IMR-90 (cell line): ENCODE measurements around the gene RBMS3. TPM values are rescaled to one million over a fixed set of nuclear protein-coding genes. Genes with fewer than 3 reads are reported as not detected.

Source experiments
- ATAC-seq: fragments of 200-7000 bp; cut with Tn5 transposase; 2 replicates; pipeline ENCODE4 v1.9.1; 2020; ENCODE audit warnings: low read depth, mild to moderate bottlenecking, moderate library complexity
- BruUV-seq: library from RNA; stranded (reverse); fragments of 400-500 nt; replicated peaks from 2 replicates; lab custom pipeline; 2021; lab: Mats Ljungman, UMichigan
- CTCF ChIA-PET: fragments of 300-600 bp; formaldehyde crosslinking; extraction: SDS; loops from one replicate; lab custom pipeline; 2021; ENCODE audit warnings: antibody characterized with exemption; lab: Yijun Ruan, JAX
- POLR2A ChIA-PET: fragments of 300-600 bp; sonication (Branson Sonifier 250); formaldehyde crosslinking; loops from one replicate; lab custom pipeline; 2022; ENCODE audit warnings: antibody characterized with exemption; ENCODE audit not compliant: unreplicated experiment; lab: Charles Lee
- DNase-seq: peaks from one replicate; pipeline ENCODE4 v3.0.0; 2013
- H2AFZ ChIP-seq: replicated peaks from 2 replicates; pipeline ENCODE3; 2013; ENCODE audit warnings: low read length, mild to moderate bottlenecking; ENCODE audit not compliant: poor library complexity
- H2AK5ac ChIP-seq: 2 replicates; pipeline ENCODE4 v1.6.1; 2013; ENCODE audit warnings: low read depth, low read length, inconsistent platforms
- H2AK9ac ChIP-seq: replicated peaks from 2 replicates; pipeline ENCODE3; 2013; ENCODE audit warnings: mild to moderate bottlenecking, low read depth, low read length, moderate library complexity; ENCODE audit not compliant: poor library complexity
- H2BK120ac ChIP-seq: 2 replicates; pipeline ENCODE4 v1.6.1; 2013; ENCODE audit warnings: low read depth, low read length, inconsistent platforms
- H2BK15ac ChIP-seq: 3 replicates; pipeline ENCODE4 v1.6.1; 2013; ENCODE audit warnings: low read depth, low read length, inconsistent platforms
- H2BK20ac ChIP-seq: 2 replicates; pipeline ENCODE4 v1.6.1; 2013; ENCODE audit warnings: low read depth, mild to moderate bottlenecking, inconsistent platforms, low read length, moderate library complexity
- H2BK5ac ChIP-seq: 2 replicates; pipeline ENCODE4 v1.6.1; 2013; ENCODE audit warnings: mild to moderate bottlenecking, low read depth, low read length, inconsistent platforms; ENCODE audit not compliant: poor library complexity, severe bottlenecking
- H3K14ac ChIP-seq: replicated peaks from 2 replicates; pipeline ENCODE4 v1.6.1; 2013; ENCODE audit warnings: low read depth, low read length, inconsistent platforms
- H3K18ac ChIP-seq: 2 replicates; pipeline ENCODE4 v1.6.1; 2013; ENCODE audit warnings: low read depth, low read length, control low read depth
- H3K23ac ChIP-seq: 2 replicates; pipeline ENCODE4 v1.6.1; 2013; ENCODE audit warnings: low read depth, low read length, inconsistent platforms
- H3K27ac ChIP-seq: 2 replicates; pipeline ENCODE4 v1.5.1; 2013; ENCODE audit warnings: mild to moderate bottlenecking, control low read depth, low read length; ENCODE audit not compliant: insufficient read depth
- H3K27me3 ChIP-seq: 2 replicates; pipeline ENCODE4 v1.6.1; 2013; ENCODE audit warnings: low read length; ENCODE audit not compliant: control insufficient read depth, insufficient read depth
- H3K36me3 ChIP-seq: 2 replicates; pipeline ENCODE4 v1.6.1; 2013; ENCODE audit warnings: low read length, mixed read lengths; ENCODE audit not compliant: control insufficient read depth, insufficient read depth
- H3K4ac ChIP-seq: 2 replicates; pipeline ENCODE4 v1.6.1; 2013; ENCODE audit warnings: low read depth, low read length, inconsistent platforms
- H3K4me1 ChIP-seq: 2 replicates; pipeline ENCODE4 v1.6.1; 2013; ENCODE audit warnings: low read length, mixed read lengths; ENCODE audit not compliant: control insufficient read depth, insufficient read depth
- H3K4me2 ChIP-seq: 2 replicates; pipeline ENCODE4 v1.6.1; 2013; ENCODE audit warnings: low read depth, mild to moderate bottlenecking, control low read depth, low read length, moderate library complexity
- H3K4me3 ChIP-seq: 2 replicates; pipeline ENCODE4 v1.5.1; 2013; ENCODE audit warnings: low read depth, mild to moderate bottlenecking, control low read depth, low read length, moderate library complexity; ENCODE audit not compliant: insufficient read depth
- H3K56ac ChIP-seq: 2 replicates; pipeline ENCODE4 v1.6.1; 2013; ENCODE audit warnings: low read length, inconsistent platforms; ENCODE audit not compliant: insufficient read depth; ENCODE audit errors: extremely low read depth
- H3K79me1 ChIP-seq, 2 experiments: 2 replicates each; pipeline ENCODE4 v1.6.1; 2013; ENCODE audit warnings: low read length in 2 of 2, inconsistent platforms in 1 of 2, low read depth in 1 of 2
- H3K9ac ChIP-seq: 2 replicates; pipeline ENCODE4 v1.6.1; 2013; ENCODE audit warnings: low read depth, low read length, control low read depth
- H3K9me1 ChIP-seq: 2 replicates; pipeline ENCODE4 v1.6.1; 2013; ENCODE audit warnings: low read length, inconsistent platforms; ENCODE audit not compliant: insufficient read depth
- H3K9me3 ChIP-seq: 2 replicates; pipeline ENCODE4 v1.6.1; 2013; ENCODE audit warnings: low read length; ENCODE audit not compliant: control insufficient read depth, insufficient read depth
- H4K20me1 ChIP-seq: 2 replicates; pipeline ENCODE4 v1.6.1; 2013; ENCODE audit warnings: low read length, inconsistent platforms; ENCODE audit not compliant: insufficient read depth
- H4K5ac ChIP-seq: 2 replicates; pipeline ENCODE4 v1.6.1; 2013; ENCODE audit warnings: mild to moderate bottlenecking, low read depth, low read length, control low read depth
- H4K8ac ChIP-seq, 2 experiments: 2 replicates each; pipeline ENCODE4 v1.6.1; 2013; ENCODE audit warnings: low read depth in 2 of 2, low read length in 2 of 2, control low read depth in 1 of 2, inconsistent platforms in 1 of 2
- H4K91ac ChIP-seq: 2 replicates; pipeline ENCODE4 v1.6.1; 2013; ENCODE audit warnings: low read depth, low read length, inconsistent platforms; ENCODE audit not compliant: insufficient read depth
- BHLHE40 ChIP-seq: fragments of 150-350 bp; IDR thresholded peaks from 2 replicates; pipeline ENCODE4 v1.6.1; 2016; ENCODE audit warnings: mild to moderate bottlenecking, low read depth, low read length
- CEBPB ChIP-seq: IDR thresholded peaks from 2 replicates; pipeline ENCODE4 v1.6.1; 2012; ENCODE audit warnings: low read depth, low read length, improper control_type of control experiment
- CHD1 ChIP-seq: IDR thresholded peaks from 2 replicates; pipeline ENCODE4 v1.6.1; 2012; ENCODE audit warnings: low read depth, low read length, improper control_type of control experiment
- CTCF ChIP-seq: conservative IDR thresholded peaks from 2 replicates; pipeline ENCODE4 v1.5.1; 2012; ENCODE audit warnings: mild to moderate bottlenecking, low read depth, low read length, improper control_type of control experiment
- ELK1 ChIP-seq: fragments of 150-350 bp; IDR thresholded peaks from 2 replicates; pipeline ENCODE4 v1.6.1; 2016; ENCODE audit warnings: low read depth, mild to moderate bottlenecking, low read length, moderate library complexity, borderline replicate concordance
- FOS ChIP-seq: fragments of 150-350 bp; IDR thresholded peaks from 2 replicates; pipeline ENCODE4 v1.6.1; 2016; ENCODE audit warnings: low read depth, low read length
- MAFK ChIP-seq: IDR thresholded peaks from 2 replicates; pipeline ENCODE4 v1.6.1; 2012; ENCODE audit warnings: low read depth, low read length, improper control_type of control experiment
- MAZ ChIP-seq: IDR thresholded peaks from 2 replicates; pipeline ENCODE4 v1.6.1; 2012; ENCODE audit warnings: low read depth, mild to moderate bottlenecking, low read length, improper control_type of control experiment, moderate library complexity, borderline replicate concordance
- MXI1 ChIP-seq: IDR thresholded peaks from 2 replicates; pipeline ENCODE4 v1.6.1; 2012; ENCODE audit warnings: low read depth, mild to moderate bottlenecking, low read length, moderate library complexity, borderline replicate concordance
- NFE2L2 ChIP-seq: fragments of 150-350 bp; IDR thresholded peaks from 2 replicates; pipeline ENCODE4 v1.6.1; 2016; ENCODE audit warnings: low read depth, mild to moderate bottlenecking, low read length
- POLR2A ChIP-seq: IDR thresholded peaks from 2 replicates; pipeline ENCODE4 v1.6.1; 2012; ENCODE audit warnings: mild to moderate bottlenecking, low read depth, low read length
- RAD21 ChIP-seq: IDR thresholded peaks from 2 replicates; pipeline ENCODE4 v1.6.1; 2012; ENCODE audit warnings: low read length, improper control_type of control experiment
- RCOR1 ChIP-seq: IDR thresholded peaks from 2 replicates; pipeline ENCODE4 v1.6.1; 2012; ENCODE audit warnings: mild to moderate bottlenecking, low read length, improper control_type of control experiment; ENCODE audit not compliant: insufficient replicate concordance
- RFX5 ChIP-seq: IDR thresholded peaks from 2 replicates; pipeline ENCODE4 v1.8.0; 2012; ENCODE audit warnings: low read depth, mild to moderate bottlenecking, low read length, moderate library complexity
- SMC3 ChIP-seq: fragments of 150-350 bp; IDR thresholded peaks from 2 replicates; pipeline ENCODE4 v1.6.1; 2016; ENCODE audit warnings: low read depth, mild to moderate bottlenecking, antibody characterized with exemption, low read length, moderate library complexity
- USF2 ChIP-seq: fragments of 150-350 bp; IDR thresholded peaks from 2 replicates; pipeline ENCODE4 v1.6.1; 2017; ENCODE audit warnings: mild to moderate bottlenecking, antibody characterized with exemption, low read length, low read depth
- WGBS, 2 experiments: methylation state at CpG; one replicate each; pipeline versions ENCODE4 v1.1.5 to v1.1.7; 2013; ENCODE audit warnings: missing lambda C conversion rate in 2 of 2; ENCODE audit not compliant: insufficient read length in 1 of 2; ENCODE audit errors: extremely low coverage in 2 of 2; 5-methylcytosine and 5-hydroxymethylcytosine counted together
- dilution Hi-C: fragments of 300-500 bp; cut with HindIII; formaldehyde crosslinking; loops from one replicate; pipeline ENCODE4 v1.14.3; 2018; ENCODE audit warnings: low sequenced_read_pairs; ENCODE audit not compliant: unreplicated experiment
- in situ Hi-C: fragments of 300-500 bp; cut with MboI; formaldehyde crosslinking; loops from 3 replicates; pipeline ENCODE4 v1.14.3; 2019; ENCODE audit warnings: low sequenced_read_pairs, inconsistent platforms, mixed read lengths
- intact Hi-C: fragments of 100-400 bp; cut with micrococcal nuclease; formaldehyde crosslinking; loops from 2 replicates; pipeline ENCODE4 v1.10.0; 2022
- polyA plus RNA-seq, 3 experiments: library from polyadenylated mRNA; depleted of rRNA; stranded (reverse); fragments of >200 nt; gene quantifications; 2 replicates each; pipeline ENCODE4 v1.2.3, GENCODE V29; 2012; ENCODE audit warnings: low replicate concordance in 1 of 3
- total RNA-seq: library from RNA; depleted of rRNA; stranded (reverse); fragments of >200 nt; gene quantifications from 2 replicates; pipeline ENCODE4 v1.2.3, GENCODE V29; 2012

Gene RBMS3
- total and polyA plus RNA-seq, 2 of the 4 experiments (the other 2 are of a cell fraction) = 15.2 to 127 TPM

GRCh38 chr3:30024466-30024865, 743.6 kb downstream of the RBMS3 start:
- Histone ChIP-seq H3K27ac (no peak overlapping the region), H3K14ac (no peak overlapping the region), H3K18ac (no peak overlapping the region), H3K27me3 (no peaks in the 10 kb centered on the region; the same call in 1 of the 2 replicates), H2BK120ac (no peak overlapping the region), H2AFZ (no peak overlapping the region), H4K20me1 (no peaks in the 10 kb centered on the region), H4K91ac (no peak overlapping the region), H3K9me3 (no peaks in the 10 kb centered on the region), H3K9ac (no peak overlapping the region), H3K79me1 (no peaks in the 10 kb centered on the region), H3K36me3 (no peaks in the 10 kb centered on the region), H4K5ac (no peak overlapping the region), H3K4me2 (no peak overlapping the region), H2AK9ac (no peak overlapping the region), H2AK5ac (no peak overlapping the region), H3K4me3 (no peak overlapping the region), H2BK20ac (no peak overlapping the region), H4K8ac (no peak overlapping the region), H3K56ac (no peak overlapping the region), H3K23ac (no peak overlapping the region), H3K4me1 (no peaks in the 10 kb centered on the region), H2BK15ac (no peak overlapping the region), H3K4ac (no peak overlapping the region), H3K9me1 (no peaks in the 10 kb centered on the region), H2BK5ac (no peak overlapping the region)
- no TSS peak for BruUV-seq
- dilution Hi-C loops = no loop called here
- intact Hi-C loops = no loop called here
- ChIA-PET POLR2A (no interaction called here), CTCF (no interaction called here)
- in situ Hi-C loops = no loop called here
- TF ChIP-seq ELK1 = no peak
- no peak for TF ChIP-seq MAZ
- no peak for TF ChIP-seq CTCF
- no peak for TF ChIP-seq RCOR1
- no peak for TF ChIP-seq FOS
- TF ChIP-seq NFE2L2 = no peak
- no peak for TF ChIP-seq USF2
- no peak for TF ChIP-seq RAD21
- TF ChIP-seq MXI1 = no peak
- TF ChIP-seq MAFK = no peak
- TF ChIP-seq BHLHE40 = no peak
- no peak for TF ChIP-seq POLR2A
- no peak for TF ChIP-seq CHD1
- TF ChIP-seq CEBPB = no peak
- no peak for TF ChIP-seq SMC3
- no peak for TF ChIP-seq RFX5
- no CpG with 5 or more reads among the region's 4 CpGs for WGBS, 2 experiments
- no peak for DNase-seq
- no peak for ATAC-seq
